GM12801 (cell line): Measurements from ENCODE around the gene LSAMP.

Experiments used
- TF ChIP-seq, protein P1 (sequence below): IDR thresholded peaks from one replicate; pipeline ENCODE4 v1.5.1; 2011; ENCODE audit warnings: control low read depth; ENCODE audit not compliant: insufficient read length; ENCODE audit errors: extremely low read depth

LSAMP gene

DNA sequence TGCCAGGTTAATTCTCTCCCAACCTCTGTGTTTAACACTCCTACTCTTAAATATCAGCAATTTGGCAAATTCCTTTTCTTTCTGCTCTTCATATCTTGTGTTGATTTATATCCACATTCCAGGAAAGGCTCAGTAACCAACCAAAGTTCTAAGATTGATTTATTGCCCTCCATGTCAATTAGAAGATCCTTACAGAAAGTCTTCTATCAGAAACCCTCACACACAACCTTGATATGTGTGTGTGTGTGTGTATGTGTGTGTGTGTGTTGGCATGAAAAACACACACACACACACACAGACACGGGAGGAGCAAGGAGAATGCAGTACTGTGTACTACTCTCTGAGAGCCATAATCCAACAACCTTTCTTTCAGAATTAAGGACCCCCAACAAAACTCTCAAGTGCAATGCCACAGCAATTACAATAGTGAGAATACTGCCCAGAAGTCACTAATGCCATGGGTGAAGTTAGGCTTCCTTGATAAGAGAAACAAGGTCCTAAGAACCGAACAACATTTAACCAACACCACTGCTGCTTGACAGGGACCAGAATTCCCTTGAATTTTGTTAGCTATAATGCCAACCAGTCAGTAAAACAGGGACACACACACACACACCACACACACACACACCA, 1.1 kb downstream of the LSAMP start:
- TF ChIP-seq, protein P1, sequence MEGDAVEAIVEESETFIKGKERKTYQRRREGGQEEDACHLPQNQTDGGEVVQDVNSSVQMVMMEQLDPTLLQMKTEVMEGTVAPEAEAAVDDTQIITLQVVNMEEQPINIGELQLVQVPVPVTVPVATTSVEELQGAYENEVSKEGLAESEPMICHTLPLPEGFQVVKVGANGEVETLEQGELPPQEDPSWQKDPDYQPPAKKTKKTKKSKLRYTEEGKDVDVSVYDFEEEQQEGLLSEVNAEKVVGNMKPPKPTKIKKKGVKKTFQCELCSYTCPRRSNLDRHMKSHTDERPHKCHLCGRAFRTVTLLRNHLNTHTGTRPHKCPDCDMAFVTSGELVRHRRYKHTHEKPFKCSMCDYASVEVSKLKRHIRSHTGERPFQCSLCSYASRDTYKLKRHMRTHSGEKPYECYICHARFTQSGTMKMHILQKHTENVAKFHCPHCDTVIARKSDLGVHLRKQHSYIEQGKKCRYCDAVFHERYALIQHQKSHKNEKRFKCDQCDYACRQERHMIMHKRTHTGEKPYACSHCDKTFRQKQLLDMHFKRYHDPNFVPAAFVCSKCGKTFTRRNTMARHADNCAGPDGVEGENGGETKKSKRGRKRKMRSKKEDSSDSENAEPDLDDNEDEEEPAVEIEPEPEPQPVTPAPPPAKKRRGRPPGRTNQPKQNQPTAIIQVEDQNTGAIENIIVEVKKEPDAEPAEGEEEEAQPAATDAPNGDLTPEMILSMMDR = no peak

DNA sequence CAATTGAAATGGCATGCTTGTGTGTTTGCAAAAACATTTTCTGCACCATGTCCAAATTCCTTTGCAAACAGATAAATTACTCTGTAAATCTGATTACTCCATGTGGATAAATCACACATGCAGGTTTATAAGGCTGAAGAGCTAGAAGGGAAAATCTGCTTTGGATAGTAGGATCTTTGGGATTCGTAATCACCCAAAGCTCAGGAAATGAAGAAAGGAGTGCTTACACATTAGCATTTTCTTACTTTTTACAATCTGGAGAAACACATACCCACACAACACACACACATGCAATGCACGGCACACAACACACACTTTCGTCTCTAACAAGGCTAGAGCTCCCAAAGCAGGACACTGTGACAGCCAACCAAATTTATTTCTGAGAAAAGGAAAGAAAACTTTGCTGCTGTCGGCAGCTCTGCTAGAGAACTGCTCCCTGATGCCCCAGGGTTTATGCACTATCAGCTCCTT, 2.1 kb downstream of the LSAMP start:
- TF ChIP-seq, protein P1 = no peak

- TF ChIP-seq, protein P1 = no peak
Observed at GRCh38 chr3:116442331-116443021, 2.8 kb downstream of the LSAMP start.

DNA sequence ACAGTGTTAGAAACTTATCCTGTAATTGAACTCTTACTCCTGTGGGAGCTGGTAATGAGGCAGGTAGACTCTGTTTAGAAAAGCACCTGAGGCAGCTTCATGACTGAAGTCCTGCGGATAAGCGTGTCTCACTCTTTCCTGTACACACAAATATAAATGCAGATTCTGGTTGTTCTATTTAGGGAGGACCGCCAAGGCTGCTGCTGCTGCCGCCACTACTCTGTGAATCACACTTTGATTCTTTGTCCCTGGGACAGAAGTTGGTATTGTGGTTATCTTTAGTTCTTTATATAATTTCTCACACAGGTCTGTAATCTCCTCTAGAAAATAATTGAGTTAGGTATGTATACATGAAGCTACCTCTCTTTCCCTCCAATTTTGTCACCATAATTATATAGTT, 3.6 kb downstream of the LSAMP start:
- TF ChIP-seq, protein P1 = no peak

DNA sequence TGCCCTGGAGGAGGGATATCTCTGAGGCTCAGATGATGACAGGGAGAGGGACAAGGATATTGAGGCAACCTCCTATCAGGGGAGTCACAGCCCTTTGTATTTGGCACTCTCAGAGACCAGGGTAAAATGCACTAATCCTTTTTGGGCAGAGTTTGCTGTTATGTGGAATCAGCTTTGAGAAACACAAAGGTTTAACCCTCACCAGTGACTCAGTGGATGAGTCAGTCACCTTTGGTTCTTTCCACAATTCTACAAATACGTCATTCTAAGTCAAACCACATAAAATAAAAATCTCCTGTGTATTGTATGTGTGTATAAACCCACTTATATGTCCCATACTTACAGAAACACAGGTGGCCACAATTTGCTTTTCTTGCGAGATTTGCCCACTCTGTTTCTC, 5.1 kb downstream of the LSAMP start:
- TF ChIP-seq, protein P1 = no peak

GRCh38 chr3:116433552-116433951, 11.7 kb downstream of the LSAMP start:
- TF ChIP-seq, protein P1 = no peak

DNA sequence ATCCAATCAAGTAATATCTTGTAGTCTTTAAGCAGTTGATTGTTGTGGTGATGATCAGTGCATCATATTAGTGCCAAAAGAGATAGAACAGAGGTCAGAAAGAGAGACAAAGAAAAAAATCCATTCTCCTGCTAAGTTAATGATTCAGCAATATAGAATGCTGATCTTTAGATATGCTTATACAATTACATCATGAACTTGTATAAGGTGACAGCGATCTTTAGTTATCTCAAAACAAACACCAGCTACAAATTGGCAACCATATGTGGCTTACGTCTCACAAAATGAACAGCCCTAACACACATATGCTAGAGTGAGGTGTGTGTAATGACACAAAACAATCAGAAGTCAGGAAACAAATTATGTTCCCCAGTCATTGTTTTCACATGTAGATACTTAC, 12.5 kb downstream of the LSAMP start:
- TF ChIP-seq, protein P1 = no peak
